Hepatocyte (in vitro differentiated cells): ENCODE results near the gene SPO11. TPM values are rescaled to one million over a fixed set of nuclear protein-coding genes. Genes with fewer than 3 reads are reported as not detected.

ENCODE experiments used
- DNase-seq: peaks from one replicate; pipeline ENCODE4 v3.0.0-alpha.2; 2016; ENCODE audit warnings: low spot score
- H2AFZ ChIP-seq: fragments of 200-600 bp; sonication (generic); 2 replicates; pipeline ENCODE4 v1.6.0; 2016; ENCODE audit warnings: antibody characterized with exemption, mild to moderate bottlenecking
- H3K27ac ChIP-seq: fragments of 200-600 bp; sonication (generic); 2 replicates; pipeline ENCODE4 v1.5.1; 2016; ENCODE audit warnings: mild to moderate bottlenecking
- H3K27me3 ChIP-seq: fragments of 200-600 bp; sonication (generic); 2 replicates; pipeline ENCODE4 v1.6.1; 2016
- H3K36me3 ChIP-seq: fragments of 200-600 bp; sonication (generic); replicated peaks from 2 replicates; pipeline ENCODE4 v1.5.1; 2016; ENCODE audit warnings: low read depth; ENCODE audit not compliant: insufficient read depth
- H3K4me1 ChIP-seq: fragments of 200-600 bp; sonication (generic); 2 replicates; pipeline ENCODE4 v1.5.1; 2016; ENCODE audit warnings: mild to moderate bottlenecking, moderate library complexity; ENCODE audit not compliant: insufficient read depth
- H3K4me2 ChIP-seq: fragments of 200-600 bp; sonication (generic); 2 replicates; pipeline ENCODE4 v1.6.0; 2016
- H3K4me3 ChIP-seq: fragments of 200-600 bp; sonication (generic); 2 replicates; pipeline ENCODE4 v1.5.1; 2016; ENCODE audit warnings: mild to moderate bottlenecking
- H3K79me2 ChIP-seq: fragments of 200-600 bp; sonication (generic); 2 replicates; pipeline ENCODE4 v1.6.0; 2017; ENCODE audit warnings: mild to moderate bottlenecking
- H3K9me2 ChIP-seq: fragments of 200-600 bp; sonication (generic); replicated peaks from 2 replicates; pipeline ENCODE4 v1.6.0; 2017; ENCODE audit warnings: mild to moderate bottlenecking; ENCODE audit not compliant: insufficient read depth
- H3K9me3 ChIP-seq: fragments of 200-600 bp; sonication (generic); 2 replicates; pipeline ENCODE4 v1.5.1; 2016; ENCODE audit warnings: low read depth, mild to moderate bottlenecking
- H4K20me1 ChIP-seq: fragments of 200-600 bp; sonication (generic); 2 replicates; pipeline ENCODE4 v1.6.0; 2016; ENCODE audit warnings: mild to moderate bottlenecking; ENCODE audit not compliant: insufficient read depth, poor library complexity, severe bottlenecking
- CTCF ChIP-seq: fragments of 200-600 bp; sonication (generic); IDR thresholded peaks from 2 replicates; pipeline ENCODE4 v1.5.1; 2016; ENCODE audit warnings: antibody characterized with exemption, mild to moderate bottlenecking; ENCODE audit not compliant: poor library complexity
- EZH2 ChIP-seq: fragments of 200-600 bp; sonication (generic); IDR thresholded peaks from 2 replicates; pipeline ENCODE4 v1.6.1; 2016; ENCODE audit warnings: antibody characterized with exemption, mild to moderate bottlenecking, borderline replicate concordance
- EZH2phosphoT487 ChIP-seq: fragments of 200-600 bp; sonication (generic); IDR thresholded peaks from one replicate; pipeline ENCODE4 v1.6.1; 2018; ENCODE audit warnings: antibody characterized with exemption, mild to moderate bottlenecking, low read depth, moderate library complexity; ENCODE audit not compliant: unreplicated experiment, severe bottlenecking
- WGBS: methylation state at CpG from one replicate; pipeline ENCODE4 v1.1.6; 2016; ENCODE audit warnings: low lambda C conversion rate; ENCODE audit errors: missing lambda C conversion rate; 5-methylcytosine and 5-hydroxymethylcytosine counted together
- polyA plus RNA-seq: library from polyadenylated mRNA; unstranded; fragments of >200 nt; fragmentation: Nextera tagmentation; extraction: Ambion mirVana; gene quantifications from 2 replicates; pipeline ENCODE4 v1.2.1, GENCODE V29; 2016
- total RNA-seq: library from RNA; depleted of rRNA; stranded (reverse); fragments of >200 nt; gene quantifications from 2 replicates; pipeline ENCODE4 v1.2.3, GENCODE V29; 2014

Gene SPO11
- total and polyA plus RNA-seq, 2 experiments from 2014 or later: not detected

- Histone ChIP-seq H3K4me1 (peaks cover 39% of the 10 kb centered on the region), H3K4me2 (peak overlapping the region; percentile 51), H3K36me3 (no peaks in the 10 kb centered on the region), H3K9me2 (no peaks in the 10 kb centered on the region), H2AFZ (no peak overlapping the region), H4K20me1 (no peaks in the 10 kb centered on the region), H3K27ac (peak overlapping the region; percentile 84), H3K79me2 (no peaks in the 10 kb centered on the region), H3K9me3 (no peaks in the 10 kb centered on the region), H3K4me3 (no peak overlapping the region), H3K27me3 (no peaks in the 10 kb centered on the region)
- WGBS: 45% methylated on average over 18 of the region's 18 CpGs
- DNase-seq: peak; percentile 56
- TF ChIP-seq CTCF (peak; percentile 20), EZH2 (no peak)
Measured at GRCh38 chr20:57282670-57283361, 46.8 kb upstream of the SPO11 start.

DNA sequence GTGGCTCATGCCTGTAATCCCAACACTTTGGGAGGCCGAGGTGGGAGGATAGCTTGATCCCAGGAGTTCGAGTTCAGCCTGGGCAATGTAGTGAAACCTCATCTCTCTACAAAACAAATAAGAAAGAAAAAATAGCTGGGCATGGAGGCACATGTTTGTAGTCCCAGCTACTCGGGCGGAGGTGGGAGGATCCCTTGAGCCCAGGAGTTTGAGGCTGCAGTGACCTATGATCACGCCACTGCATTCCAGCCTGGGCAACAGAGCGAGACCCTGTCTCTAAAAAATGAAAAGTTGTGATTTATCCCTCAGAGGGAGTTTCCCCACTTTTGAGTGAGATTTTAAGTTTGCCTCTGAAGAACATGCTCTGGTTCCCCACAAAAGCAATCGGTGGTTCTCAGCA lies 45.7 kb upstream of the SPO11 start:
- Histone ChIP-seq H3K36me3 (no peaks in the 10 kb centered on the region), H3K9me2 (no peaks in the 10 kb centered on the region), H3K9me3 (no peaks in the 10 kb centered on the region), H4K20me1 (no peaks in the 10 kb centered on the region), H2AFZ (no peak overlapping the region), H3K4me3 (no peak overlapping the region), H3K27me3 (no peaks in the 10 kb centered on the region), H3K27ac (peak overlapping the region; percentile 84), H3K4me2 (peak overlapping the region; percentile 1), H3K4me1 (peaks cover 34% of the 10 kb centered on the region), H3K79me2 (no peaks in the 10 kb centered on the region)
- 80% methylated on average over 7 of the region's 7 CpGs for WGBS
- TF ChIP-seq EZH2phosphoT487 (no peak), EZH2 (no peak), CTCF (no peak)
- DNase-seq: no peak

GRCh38 chr20:57287007-57287880 lies 42.4 kb upstream of the SPO11 start:
- 46% methylated on average over 14 of the region's 14 CpGs for WGBS
- Histone ChIP-seq H3K27ac (no peak overlapping the region), H4K20me1 (no peaks in the 10 kb centered on the region), H3K4me3 (no peak overlapping the region), H3K9me2 (no peaks in the 10 kb centered on the region), H3K79me2 (no peaks in the 10 kb centered on the region), H3K36me3 (no peaks in the 10 kb centered on the region), H3K9me3 (no peaks in the 10 kb centered on the region), H3K27me3 (no peaks in the 10 kb centered on the region), H3K4me1 (peaks cover 25% of the 10 kb centered on the region), H3K4me2 (peak overlapping the region; percentile 43), H2AFZ (no peak overlapping the region)
- TF ChIP-seq EZH2 (no peak), EZH2phosphoT487 (no peak), CTCF (no peak)
- DNase-seq: peak; percentile 36
